Adrenal gland (tissue), 12 donors: ENCODE measurements around the gene ASTL. TPM values are rescaled to one million over a fixed set of nuclear protein-coding genes. Genes with fewer than 3 reads are reported as not detected.

Source experiments
- DNase-seq, 7 donors: peaks; one replicate each; pipeline ENCODE4 v3.0.0-alpha.2; 2019 to 2020
- H3K27ac ChIP-seq, 5 donors: fragments of 200-600 bp; sonication (generic) in 4 of 5; 1 replicate in 3 of 5; 2 replicates in 2 of 5; pipeline versions ENCODE4 v1.5.1 to v1.8.0; 2016 to 2020; ENCODE audit warnings: mild to moderate bottlenecking in 1 of 5
- H3K27me3 ChIP-seq: fragments of 200-600 bp; 2 replicates; pipeline ENCODE4 v1.8.0; 2021
- H3K36me3 ChIP-seq, 2 donors: fragments of 200-600 bp; replicated peaks in 1 of 2; 1 replicate in 1 of 2; 2 replicates in 1 of 2; pipeline versions ENCODE4 v1.5.1 to v1.8.0; 2018 to 2022
- H3K4me1 ChIP-seq, 2 donors: fragments of 200-600 bp; replicated peaks in 1 of 2; 1 replicate in 1 of 2; 2 replicates in 1 of 2; pipeline versions ENCODE4 v1.5.1 to v1.8.0; 2018 to 2021
- H3K4me3 ChIP-seq, 4 donors: fragments of 200-600 bp; sonication (generic) in 3 of 4; one replicate each; pipeline ENCODE4 v1.5.1; 2016 to 2018
- H3K9me3 ChIP-seq, 3 donors: fragments of 200-600 bp; sonication (generic) in 1 of 3; replicated peaks in 1 of 3; 1 replicate in 2 of 3; 2 replicates in 1 of 3; pipeline versions ENCODE4 v1.5.1 to v1.8.0; 2016 to 2021
- POLR2A ChIP-seq, 2 donors: fragments of 450-650 bp; IDR thresholded peaks; one replicate each; pipeline ENCODE4 v1.6.1; 2017; ENCODE audit warnings: antibody characterized with exemption in 2 of 2, mild to moderate bottlenecking in 2 of 2, moderate library complexity in 1 of 2
- WGBS, 4 donors: extraction: QIAGEN DNeasy Blood & Tissue Kit in 2 of 4; methylation state at CpG; one replicate each; pipeline versions ENCODE4 v1.1.5 to v1.1.7; 2013 to 2017; 5-methylcytosine and 5-hydroxymethylcytosine counted together
- intact Hi-C, 2 donors: fragments of 100-400 bp; cut with DNase I; formaldehyde crosslinking; loops; one replicate each; pipeline versions ENCODE4 v1.14.1 to v1.15.0; 2022 to 2023
- polyA plus RNA-seq, 3 donors: library from polyadenylated mRNA; stranded (reverse); fragments of 200-250 nt in 2 of 3; fragments of 350-450 nt in 1 of 3; fragmentation: Illumina TruSeq in 1 of 3; extraction: RNeasy Lipid Tissue Mini Kit (QIAGEN cat#74804) in 1 of 3; gene quantifications; one replicate each; pipeline ENCODE4 v1.2.3, GENCODE V29; 2013 to 2014
- total RNA-seq, 9 donors: library from RNA; depleted of rRNA in 4 of 9; stranded (reverse); fragments of >200 nt in 4 of 9; fragments of 120-200 nt in 1 of 9; fragmentation: NEBNext Ultra II Directional in 1 of 9; extraction: Animal tissue kit (Norgen Biotek cat#: 25700) in 1 of 9; gene quantifications; one replicate each; pipeline versions ENCODE4 v1.1.0 to v1.2.4, GENCODE V29; 2013 to 2023
- TF ChIP-seq, protein P1 (sequence below), 6 experiments: fragments of 450-650 bp in 4 of 6; fragments of 200-600 bp in 2 of 6; sonication (generic) in 1 of 6; IDR thresholded peaks; 1 replicate in 5 of 6; 2 replicates in 1 of 6; pipeline versions ENCODE4 v1.5.1 to v1.8.0; 2016 to 2021; ENCODE audit warnings: antibody characterized with exemption in 6 of 6, mild to moderate bottlenecking in 2 of 6, moderate library complexity in 1 of 6
- donor health status: healthy with polysubstance abuse.
- donor health status: Bipolar disorder and iron deficiency.
- donor health status: DM: yes; HTN: yes; CAD: no.
- donor health status: DM: no; HTN: no; CAD: no.
- donor health status: DM: no; HTN: no; CAD: no.
- donor health status: DM: yes; HTN: yes; CAD: no.

The ASTL gene
- total and polyA plus RNA-seq, 12 donors = not detected

DNA sequence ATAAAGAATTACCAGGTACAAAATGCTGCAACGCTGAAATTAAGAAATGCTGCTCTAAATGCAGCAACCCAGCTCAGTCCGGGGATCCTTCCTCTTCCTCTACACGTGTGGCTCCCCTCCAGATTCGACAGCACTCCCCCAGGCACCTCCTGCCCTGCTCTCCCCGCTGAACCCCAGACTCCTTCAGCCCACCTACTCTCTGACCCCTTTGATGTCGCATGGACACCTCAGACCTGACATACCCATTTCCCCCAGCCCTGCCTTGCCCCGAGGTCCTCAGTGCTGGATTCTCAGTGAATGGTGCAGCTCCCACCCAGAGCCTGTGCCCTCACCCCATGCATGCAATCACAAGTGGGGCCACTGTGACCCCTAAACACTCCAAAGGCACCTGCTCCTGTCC lies 17.3 kb downstream of the ASTL start:
- H3K27ac ChIP-seq = no peak overlapping the region
- intact Hi-C loops = no loop called here
- H3K4me1 ChIP-seq = peaks cover 7 to 8% of the 10 kb centered on the region in 2 donors
- no peaks in the 10 kb centered on the region for H3K36me3 ChIP-seq
- H3K9me3 ChIP-seq = no peaks in the 10 kb centered on the region
- no peak overlapping the region for H3K4me3 ChIP-seq
- H3K27me3 ChIP-seq = peaks cover 15% of the 10 kb centered on the region
- TF ChIP-seq, protein P1, sequence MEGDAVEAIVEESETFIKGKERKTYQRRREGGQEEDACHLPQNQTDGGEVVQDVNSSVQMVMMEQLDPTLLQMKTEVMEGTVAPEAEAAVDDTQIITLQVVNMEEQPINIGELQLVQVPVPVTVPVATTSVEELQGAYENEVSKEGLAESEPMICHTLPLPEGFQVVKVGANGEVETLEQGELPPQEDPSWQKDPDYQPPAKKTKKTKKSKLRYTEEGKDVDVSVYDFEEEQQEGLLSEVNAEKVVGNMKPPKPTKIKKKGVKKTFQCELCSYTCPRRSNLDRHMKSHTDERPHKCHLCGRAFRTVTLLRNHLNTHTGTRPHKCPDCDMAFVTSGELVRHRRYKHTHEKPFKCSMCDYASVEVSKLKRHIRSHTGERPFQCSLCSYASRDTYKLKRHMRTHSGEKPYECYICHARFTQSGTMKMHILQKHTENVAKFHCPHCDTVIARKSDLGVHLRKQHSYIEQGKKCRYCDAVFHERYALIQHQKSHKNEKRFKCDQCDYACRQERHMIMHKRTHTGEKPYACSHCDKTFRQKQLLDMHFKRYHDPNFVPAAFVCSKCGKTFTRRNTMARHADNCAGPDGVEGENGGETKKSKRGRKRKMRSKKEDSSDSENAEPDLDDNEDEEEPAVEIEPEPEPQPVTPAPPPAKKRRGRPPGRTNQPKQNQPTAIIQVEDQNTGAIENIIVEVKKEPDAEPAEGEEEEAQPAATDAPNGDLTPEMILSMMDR (IDR thresholded peaks at IDR 0.05) = no peak
- TF ChIP-seq POLR2A (IDR thresholded peaks at IDR 0.05) = no peak
- WGBS, 4 donors = 67 to 81% (median 71%) methylated on average over 7 of the region's 7 CpGs
- DNase-seq = no peak

DNA sequence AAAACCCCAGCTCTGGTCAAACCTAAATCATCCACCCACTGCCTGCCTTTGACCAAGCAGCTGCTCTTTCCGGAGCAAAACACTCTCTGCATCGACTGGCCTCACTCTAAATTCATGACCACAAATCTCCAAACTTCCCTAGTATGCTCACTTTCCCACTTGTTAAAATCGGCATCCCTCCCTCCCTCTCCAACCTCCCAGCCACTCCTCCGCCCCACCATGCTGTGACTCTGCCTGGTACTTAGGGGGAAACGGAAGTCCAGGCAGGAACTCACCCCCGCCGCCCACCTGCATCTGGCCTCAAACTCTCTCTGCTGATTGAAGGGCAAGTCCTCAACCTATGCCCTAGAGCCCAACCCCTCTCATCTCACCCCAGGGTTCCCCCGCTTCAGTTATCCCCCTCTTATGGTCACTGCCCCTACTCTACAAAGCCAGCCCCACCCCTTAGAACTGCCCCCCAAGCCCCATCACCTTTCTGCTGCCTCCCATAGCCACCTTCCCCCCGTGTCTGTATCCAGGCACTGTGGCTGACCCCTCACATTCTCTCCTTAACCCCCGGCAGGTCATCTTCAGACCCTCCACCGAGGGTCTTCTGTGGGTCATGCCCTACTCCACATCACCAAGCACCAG lies 18.1 kb downstream of the ASTL start:
- H3K9me3 ChIP-seq = no peaks in the 10 kb centered on the region
- intact Hi-C loops = no loop called here
- peaks cover 7 to 8% of the 10 kb centered on the region in 2 donors for H3K4me1 ChIP-seq
- no peak for DNase-seq
- no peak for TF ChIP-seq POLR2A (IDR thresholded peaks at IDR 0.05)
- TF ChIP-seq, protein P1 (IDR thresholded peaks at IDR 0.05) = no peak
- H3K27ac ChIP-seq = no peak overlapping the region
- no peak overlapping the region for H3K4me3 ChIP-seq
- H3K36me3 ChIP-seq = no peaks in the 10 kb centered on the region
- 57 to 62% (median 58%) methylated on average over 9 to 11 of the region's 11 CpGs for WGBS, 4 donors
- peaks cover 23% of the 10 kb centered on the region for H3K27me3 ChIP-seq

DNA sequence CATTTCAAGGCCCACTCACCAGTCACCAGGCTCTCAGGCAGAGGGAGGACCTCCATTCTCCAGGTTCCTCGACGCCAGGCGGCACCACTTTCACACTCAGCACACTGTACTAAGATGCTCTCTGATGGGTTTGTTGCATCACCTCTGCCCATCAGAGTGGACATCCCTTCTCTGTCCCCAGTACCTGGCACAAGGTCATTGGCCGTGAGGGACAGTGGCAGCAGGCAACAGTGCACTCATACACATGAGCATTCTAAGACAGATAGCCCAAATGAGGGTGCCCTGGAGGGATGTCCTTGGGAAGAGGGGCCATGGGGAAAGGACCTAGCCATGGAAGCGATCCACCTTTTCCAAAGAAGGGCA lies 18.9 kb downstream of the ASTL start:
- Histone ChIP-seq H3K27me3 (peaks cover 23% of the 10 kb centered on the region), H3K9me3 (no peaks in the 10 kb centered on the region), H3K4me1 (peaks cover 7 to 8% of the 10 kb centered on the region in 2 donors), H3K36me3 (no peaks in the 10 kb centered on the region), H3K4me3 (no peak overlapping the region), H3K27ac (no peak overlapping the region)
- TF ChIP-seq POLR2A (IDR thresholded peaks at IDR 0.05) = no peak
- DNase-seq = no peak
- intact Hi-C loops = loop anchor here in 1 of 2 donors (5.0 to 10.0 kb wide), 2 partner anchors 95 to 122 kb away; no protein-coding TSS in a partner anchor
- WGBS, 4 donors = 92 to 100% (median 94%) methylated on average over 1 to 5 of the region's 5 CpGs

DNA sequence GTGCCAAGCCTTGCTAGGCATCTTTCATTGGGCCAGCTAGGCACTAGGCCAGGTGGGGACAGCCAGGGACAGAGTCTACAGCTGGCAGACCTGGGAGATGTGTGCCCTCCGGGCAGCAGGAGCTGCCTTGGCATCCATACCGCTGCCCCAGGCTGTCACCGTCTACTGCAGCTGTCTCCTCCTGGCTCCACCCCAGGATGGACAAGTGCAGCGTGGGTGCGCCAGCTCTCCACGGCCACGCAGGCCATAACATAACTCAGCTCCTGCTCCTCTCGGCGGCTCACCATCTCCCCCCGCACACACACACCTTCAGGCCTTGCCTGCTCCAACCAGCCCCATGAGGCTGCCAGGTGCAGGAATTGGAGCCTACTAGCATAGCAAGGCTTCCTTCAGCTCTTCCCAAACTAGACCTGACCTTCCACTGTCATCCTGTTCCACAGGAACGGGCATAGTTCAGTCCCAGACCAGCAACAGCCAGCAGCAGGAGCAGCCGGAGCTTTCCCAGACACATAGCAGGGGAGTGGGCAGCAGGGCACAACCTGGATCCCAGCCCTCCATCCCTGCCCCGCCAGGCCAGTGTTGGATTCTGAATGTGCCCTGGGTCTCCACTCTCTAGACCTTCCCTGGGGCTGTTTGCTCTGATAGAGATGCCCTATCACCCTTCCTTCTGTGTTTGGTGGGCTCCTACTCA lies 19.5 kb downstream of the ASTL start:
- Histone ChIP-seq H3K9me3 (no peaks in the 10 kb centered on the region), H3K4me1 (peaks cover 7 to 8% of the 10 kb centered on the region in 2 donors), H3K27me3 (peaks cover 23% of the 10 kb centered on the region), H3K4me3 (no peak overlapping the region), H3K36me3 (no peaks in the 10 kb centered on the region), H3K27ac (no peak overlapping the region)
- TF ChIP-seq, protein P1 (IDR thresholded peaks at IDR 0.05) = no peak
- TF ChIP-seq POLR2A (IDR thresholded peaks at IDR 0.05) = no peak
- 94 to 100% (median 96%) methylated on average over 2 to 13 of the region's 13 CpGs for WGBS, 4 donors
- no peak for DNase-seq
- intact Hi-C loops = loop anchor here in 1 of 2 donors (5.0 to 10.0 kb wide), 2 partner anchors 94 to 122 kb away; no protein-coding TSS in a partner anchor
